ENCODE data around the gene RABL6.
"Not testable (repeated sequence)": the region's sequence is repeated elsewhere in the genome, so short reads cannot be mapped to it uniquely, and the experiment has no call there.

Gene RABL6

DNA sequence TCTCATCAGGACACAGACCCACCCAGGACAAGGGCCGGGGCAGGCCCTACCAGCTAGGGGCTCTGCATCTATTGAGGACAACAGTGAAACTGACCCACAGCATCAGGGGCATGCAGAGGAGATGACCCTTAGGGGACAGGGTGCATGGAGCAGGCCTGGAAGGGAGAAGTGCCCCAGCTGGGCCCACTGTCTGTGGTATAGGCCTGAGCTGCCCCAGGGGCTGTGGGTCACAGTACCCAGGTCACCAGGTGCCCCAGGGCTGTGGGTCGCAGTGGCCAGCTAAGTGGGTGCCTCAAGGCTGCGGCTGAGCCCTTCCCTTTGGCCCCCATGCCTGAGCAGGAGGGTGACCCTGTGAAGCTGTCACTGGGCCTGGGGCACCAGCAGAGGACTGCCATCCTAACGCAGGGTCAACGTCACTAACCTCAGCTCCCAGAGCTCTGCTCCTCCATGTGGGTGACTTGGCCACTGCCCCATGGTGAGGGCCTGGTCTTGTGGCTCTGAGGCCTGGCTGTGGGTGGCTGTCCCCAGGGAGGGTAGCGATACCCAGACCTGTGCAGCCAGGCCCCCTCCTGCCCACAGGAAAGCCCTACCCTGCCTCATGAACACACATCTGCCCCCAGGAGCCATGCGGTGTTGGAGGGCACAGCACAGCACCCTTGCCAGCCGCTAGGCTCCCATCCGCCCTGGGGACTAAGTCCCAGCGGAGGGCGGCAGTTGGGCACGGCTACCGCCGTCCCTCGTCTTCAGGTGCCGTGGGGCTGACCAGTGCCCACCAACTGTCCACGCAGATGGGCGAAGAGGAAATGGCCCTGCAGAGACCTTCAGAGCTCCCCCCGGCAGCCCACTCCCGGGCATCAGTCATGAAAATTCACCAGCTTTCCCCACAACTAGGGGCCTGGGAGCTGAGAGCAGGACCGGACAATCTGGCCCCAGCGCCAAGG is 53.5 kb downstream of the RABL6 start:
- DNase-seq = no peak

DNA sequence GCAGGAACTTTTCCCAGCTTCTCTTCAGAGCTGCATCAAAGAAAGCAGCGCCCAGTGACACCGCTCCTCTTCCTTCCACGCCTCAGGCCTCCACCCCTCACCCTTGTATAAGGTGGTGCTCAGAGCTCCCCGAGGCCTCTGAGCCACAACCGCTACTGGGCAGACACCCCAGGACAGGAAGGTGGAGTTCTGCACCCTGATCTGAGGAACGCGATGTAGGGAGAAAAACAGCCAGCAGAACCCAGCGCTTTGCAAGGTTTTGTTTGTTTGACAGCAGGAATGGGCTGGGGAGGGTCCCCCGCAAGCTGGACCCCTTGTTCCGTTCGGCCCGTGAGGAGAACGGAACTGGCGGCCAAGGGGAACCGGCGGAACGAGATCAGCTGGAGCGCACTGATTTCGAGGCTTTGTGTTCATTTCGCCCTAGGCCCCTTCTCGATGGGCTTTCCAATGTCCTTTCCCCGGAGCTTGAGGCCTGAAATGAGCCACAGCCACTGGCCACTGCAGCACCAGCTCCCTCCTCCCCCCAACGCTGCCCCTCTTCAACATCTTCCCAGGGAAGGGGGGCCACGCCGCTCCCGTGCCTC is 54.2 kb downstream of the RABL6 start:
- no peak for DNase-seq

DNA sequence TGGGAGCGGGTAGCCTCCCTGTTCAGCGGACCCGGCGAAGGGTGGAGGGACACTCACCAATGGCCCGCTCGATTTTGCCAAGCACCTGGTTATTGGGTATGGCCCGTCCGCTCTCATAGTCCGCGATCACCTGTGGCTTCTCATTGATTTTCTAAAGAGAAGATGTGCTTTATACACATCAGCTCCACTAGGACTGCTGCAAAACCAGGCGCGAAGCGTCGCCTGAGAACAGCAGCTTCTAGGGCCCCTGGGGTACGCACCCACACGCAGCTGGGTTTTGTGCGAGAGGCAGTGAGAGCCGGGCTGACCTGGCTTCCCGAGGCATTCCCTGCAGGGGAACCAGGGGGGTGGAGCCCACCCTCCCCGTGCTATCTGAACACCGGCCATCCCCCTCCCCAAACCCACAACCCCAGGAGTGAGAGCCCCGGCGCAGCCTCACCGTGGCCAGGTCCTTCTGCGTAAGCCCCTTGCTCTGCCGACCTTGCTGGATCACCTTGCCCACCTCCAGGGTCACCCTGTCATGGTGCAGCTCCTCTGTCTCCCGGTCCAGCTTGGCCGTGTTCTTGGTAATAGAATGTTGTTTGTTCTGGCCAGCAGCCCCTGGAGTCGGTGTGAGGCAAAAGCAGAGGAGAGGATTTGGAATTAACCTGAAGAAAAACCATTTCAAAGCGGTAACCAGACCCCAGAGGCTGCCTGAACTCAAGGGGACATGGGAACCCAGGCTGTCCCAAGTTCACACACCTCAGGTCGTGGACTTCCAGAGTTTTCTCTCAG is 55.3 kb downstream of the RABL6 start:
- DNase-seq = no peak

- DNase-seq = no peak
Measured at GRCh38 chr9:136863623-136864273, 56.0 kb downstream of the RABL6 start.

- no peak for DNase-seq
Measured at GRCh38 chr9:136865041-136865767, 57.5 kb downstream of the RABL6 start.

GRCh38 chr9:136865768-136866103 is 58.0 kb downstream of the RABL6 start:
- DNase-seq = no peak

DNA sequence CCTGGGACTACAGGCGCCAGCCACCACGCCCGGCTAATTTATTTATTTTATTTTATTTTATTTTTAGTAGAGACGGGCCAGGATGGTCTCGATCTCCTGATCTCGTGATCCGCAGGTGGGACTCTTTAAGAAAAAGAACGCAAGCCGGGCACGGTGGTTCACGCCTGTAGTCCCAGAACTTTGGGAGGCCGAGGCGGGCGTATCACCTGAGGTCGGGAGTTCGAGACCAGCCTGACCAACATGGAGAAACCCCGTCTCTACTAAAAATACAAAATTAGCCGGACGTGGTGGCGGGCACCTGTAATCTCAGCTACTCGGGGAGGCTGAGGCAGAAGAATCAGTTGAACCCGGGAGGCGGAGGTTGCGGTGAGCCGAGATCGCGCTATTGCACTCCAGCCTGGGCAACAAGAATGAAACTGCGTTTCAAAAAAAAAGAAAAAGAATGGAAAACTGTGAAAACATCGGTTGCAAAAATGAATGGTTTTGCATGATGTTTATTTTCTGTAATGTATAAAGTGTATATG is 59.2 kb downstream of the RABL6 start:
- peak in 1 of 2 experiments; percentile 33 for DNase-seq

DNA sequence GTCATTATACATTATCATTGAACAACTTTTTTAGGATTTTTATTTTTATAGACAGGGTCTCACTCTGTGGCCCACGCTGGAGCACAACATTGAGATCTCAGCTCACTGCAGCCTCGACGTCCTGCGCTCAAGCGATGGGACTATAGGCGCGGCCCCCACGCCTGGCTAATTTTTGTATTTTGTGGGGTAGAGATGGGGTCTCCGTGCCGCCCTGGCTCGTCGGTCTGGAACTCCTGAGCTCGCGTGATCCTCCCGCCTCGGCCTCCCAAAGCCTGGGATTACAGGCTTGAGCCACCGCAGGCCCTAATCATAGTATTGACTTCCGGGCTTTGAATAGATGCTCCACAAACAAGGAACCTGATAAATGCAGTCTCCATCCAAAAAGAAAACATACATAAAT is 59.7 kb downstream of the RABL6 start:
- no peak for DNase-seq

- DNase-seq = no peak
Measured at GRCh38 chr9:136867917-136868316, 60.2 kb downstream of the RABL6 start.

GRCh38 chr9:136868644-136869043 is 60.9 kb downstream of the RABL6 start:
- DNase-seq = no peak

- DNase-seq = not testable (repeated sequence)
Measured at GRCh38 chr9:136869611-136870010, 61.9 kb downstream of the RABL6 start.

DNA sequence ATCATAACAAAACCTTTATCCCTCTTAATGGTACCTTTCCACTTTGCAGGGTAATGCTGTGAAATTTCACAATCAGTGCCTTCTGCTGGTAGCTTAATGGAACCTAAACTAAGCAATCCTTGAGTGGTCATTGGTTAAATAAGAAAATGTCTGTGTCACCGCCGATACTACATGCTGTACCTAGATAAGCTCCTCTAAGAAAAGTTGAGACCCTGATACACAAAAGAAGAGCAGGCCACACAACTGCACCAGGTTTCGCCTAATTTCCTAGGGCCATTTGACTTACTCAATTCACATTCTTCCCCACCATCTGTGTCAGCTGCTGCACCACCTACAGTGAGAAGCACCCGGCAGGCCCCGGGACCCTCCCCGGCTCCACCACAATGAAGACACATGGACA is 67.4 kb downstream of the RABL6 start:
- no peak for DNase-seq

- no peak for DNase-seq
Measured at GRCh38 chr9:136876476-136876875, 68.7 kb downstream of the RABL6 start.

DNA sequence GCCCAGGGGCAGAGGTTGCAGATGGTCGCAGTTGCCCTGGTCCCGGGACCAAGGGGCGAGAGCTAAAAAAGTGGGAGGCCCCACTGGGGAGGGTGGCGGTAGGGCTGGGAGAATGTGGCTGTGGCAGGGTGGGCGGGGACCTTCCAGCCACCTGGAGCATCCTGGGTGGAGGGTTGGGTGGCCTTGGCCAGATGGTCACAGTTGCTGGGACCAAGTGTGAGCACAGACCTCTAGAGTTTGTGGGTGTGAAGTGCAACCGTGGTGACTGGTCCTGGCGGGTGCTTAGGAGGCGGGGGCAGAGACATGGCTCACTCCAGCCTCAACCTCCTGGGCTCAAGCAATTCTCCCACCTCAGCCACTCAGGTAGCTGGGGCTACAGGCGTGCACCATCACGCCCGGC is 72.9 kb downstream of the RABL6 start:
- peak in 1 of 2 experiments; percentile 31 for DNase-seq

- peak; percentile 71 to 79 for DNase-seq
Measured at GRCh38 chr9:136881691-136882108, 74.0 kb downstream of the RABL6 start.

DNA sequence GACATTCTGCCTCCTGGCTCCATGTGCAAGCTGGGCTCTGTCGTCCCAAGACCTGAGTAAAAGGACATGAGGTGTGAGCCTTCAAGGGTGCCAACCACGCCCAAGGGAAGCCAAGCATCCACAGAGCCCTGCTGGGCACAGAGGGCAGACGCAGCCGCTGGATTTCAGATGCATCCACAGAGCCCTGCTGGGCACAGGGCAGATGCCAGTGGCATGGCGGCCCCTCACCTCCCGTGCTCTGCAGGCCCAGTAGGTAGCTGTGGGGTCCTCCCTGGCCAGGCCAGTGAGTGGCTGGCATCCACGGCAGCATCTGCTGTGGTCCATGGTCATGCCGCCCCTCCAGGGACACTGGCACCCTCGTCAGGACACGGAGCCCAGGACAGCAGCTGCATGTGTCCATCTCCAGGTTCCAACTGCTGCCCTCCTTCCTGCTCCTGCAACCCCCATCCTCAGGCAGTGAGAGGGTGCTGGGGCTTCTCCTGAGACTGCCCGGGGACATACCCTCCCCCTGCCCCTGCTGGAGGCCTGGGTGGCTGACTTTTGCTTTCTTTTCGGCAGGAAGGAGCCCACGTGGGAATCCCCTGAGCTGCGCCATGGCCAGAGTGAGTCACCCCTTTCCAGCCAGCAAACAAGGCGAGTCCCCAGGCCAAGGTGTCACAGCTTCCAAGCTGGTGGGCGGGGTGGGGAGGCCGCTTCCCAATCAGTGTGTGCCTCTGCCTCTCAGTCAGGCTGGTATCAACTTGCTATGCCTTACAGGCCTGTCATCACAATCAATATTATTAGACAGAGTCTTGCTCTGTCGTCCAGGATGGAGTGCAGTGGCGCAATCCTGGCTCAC is 74.6 kb downstream of the RABL6 start:
- DNase-seq = peak; percentile 90 to 93

GRCh38 chr9:136882947-136883283 is 75.2 kb downstream of the RABL6 start:
- DNase-seq = not testable (repeated sequence)

GRCh38 chr9:136883670-136884069 is 75.9 kb downstream of the RABL6 start:
- DNase-seq = not testable (repeated sequence)

DNA sequence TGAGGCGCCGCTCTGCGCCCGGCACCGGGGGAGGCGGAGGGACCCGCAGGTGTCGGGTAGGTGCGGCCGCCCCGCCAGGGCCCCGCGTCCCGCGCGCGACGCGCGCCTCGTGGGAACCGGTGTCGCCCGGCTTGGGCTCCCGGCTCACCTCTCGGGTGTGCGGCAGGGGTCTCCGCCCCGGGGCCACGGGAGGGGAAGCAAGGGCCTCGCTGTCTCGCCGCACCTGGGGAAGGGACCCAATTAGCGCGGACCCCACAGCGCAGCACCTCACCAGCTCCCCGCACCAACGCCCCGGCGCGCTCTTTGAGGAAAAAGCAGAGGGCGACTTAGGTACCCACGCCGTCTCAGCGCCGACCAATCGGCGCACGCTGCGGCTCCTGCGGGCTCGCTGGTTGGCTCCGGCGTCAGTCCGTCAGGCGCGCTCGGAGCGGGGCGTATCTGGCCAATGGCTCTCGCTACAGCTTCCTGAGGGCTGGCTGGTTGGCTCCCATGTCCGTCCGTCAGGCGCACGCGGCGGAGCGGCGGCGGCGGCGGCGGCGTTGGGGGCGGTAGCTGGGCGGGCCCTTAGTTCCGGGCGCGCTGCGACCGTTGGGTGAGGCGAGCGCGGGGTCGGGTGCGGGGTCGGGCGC is 78.3 kb downstream of the RABL6 start, which contains the start of gene TRAF2:
Gene TRAF2, plus strand, starts transcription at position 567 of the 629 bp plus-strand sequence. CDS start 12,225 bp downstream, outside the sequence.
- DNase-seq = peak; percentile 97 to 99

Measured in activated T-cell treated with anti-CD3 and anti-CD28 coated beads, Interleukin-2, amount 50 U/mL, for 48 hours (primary cell).